SK-N-SH (cell line): Measurements from ENCODE around the gene IRF2. TPM values are rescaled to one million over a fixed set of nuclear protein-coding genes. Genes with fewer than 3 reads are reported as not detected.

ENCODE experiments used
- CTCF ChIA-PET: fragments of 300-600, 350-600 bp; formaldehyde crosslinking; extraction: SDS; loops from one replicate; lab custom pipeline; 2021; lab: Yijun Ruan, JAX
- POLR2A ChIA-PET: fragments of 350-600 bp; sonication (Branson Sonifier 250); formaldehyde crosslinking; extraction: SDS; loops from one replicate; lab custom pipeline; 2020; ENCODE audit warnings: antibody characterized with exemption, inconsistent platforms; lab: Yijun Ruan, JAX
- DNase-seq: peaks from one replicate; pipeline ENCODE4 v3.0.0; 2012
- H2AFZ ChIP-seq: fragments of 200-600 bp; sonication (generic); 2 replicates; pipeline ENCODE4 v1.8.1; 2016; ENCODE audit warnings: antibody characterized with exemption, mild to moderate bottlenecking, low read depth
- H3F3A ChIP-seq: fragments of 200-600 bp; sonication (generic); replicated peaks from 2 replicates; pipeline ENCODE3; 2016; ENCODE audit warnings: antibody characterized with exemption, mild to moderate bottlenecking; ENCODE audit not compliant: insufficient read depth
- H3K27ac ChIP-seq, 2 experiments: fragments of 200-500 bp in 1 of 2; fragments of 200-600 bp in 1 of 2; sonication (Bioruptor generic) in 1 of 2; sonication (generic), shearing (Covaris generic) in 1 of 2; 2 replicates each; pipeline versions ENCODE4 v1.5.1 to v1.6.1; 2014 to 2016; ENCODE audit warnings: low read depth in 2 of 2, inconsistent platforms in 1 of 2, low read length in 1 of 2, mild to moderate bottlenecking in 1 of 2, mixed read lengths in 1 of 2
- H3K27me3 ChIP-seq: fragments of 200-600 bp; sonication (generic), shearing (Covaris generic); 2 replicates; pipeline ENCODE4 v1.6.1; 2016; ENCODE audit warnings: mixed run types; ENCODE audit not compliant: insufficient read depth
- H3K36me3 ChIP-seq, 2 experiments: fragments of 200-500 bp in 1 of 2; fragments of 200-600 bp in 1 of 2; sonication (Bioruptor generic) in 1 of 2; sonication (generic) in 1 of 2; replicated peaks in 1 of 2; 2 replicates each; pipeline versions ENCODE3 to v1.5.1; 2014 to 2016; ENCODE audit warnings: low read length in 1 of 2, mild to moderate bottlenecking in 1 of 2; ENCODE audit not compliant: insufficient read depth in 2 of 2, control insufficient read depth in 1 of 2
- H3K4me1 ChIP-seq, 2 experiments: fragments of 200-500 bp in 1 of 2; fragments of 200-600 bp in 1 of 2; sonication (Bioruptor generic) in 1 of 2; sonication (generic), shearing (Covaris generic) in 1 of 2; 2 replicates each; pipeline versions ENCODE4 v1.5.1 to v1.6.1; 2014 to 2016; ENCODE audit warnings: low read depth in 1 of 2, low read length in 1 of 2, mixed run types in 1 of 2; ENCODE audit not compliant: insufficient read depth in 2 of 2, control insufficient read depth in 1 of 2
- H3K4me2 ChIP-seq: fragments of 200-600 bp; sonication (generic), shearing (Covaris generic); 2 replicates; pipeline ENCODE4 v1.6.1; 2017; ENCODE audit warnings: mixed run types
- H3K4me3 ChIP-seq, 2 experiments: fragments of 200-500 bp in 1 of 2; fragments of 200-600 bp in 1 of 2; sonication (Bioruptor generic) in 1 of 2; sonication (generic), shearing (Covaris generic) in 1 of 2; 2 replicates each; pipeline versions ENCODE4 v1.5.1 to v1.8.1; 2014 to 2016; ENCODE audit warnings: low read depth in 2 of 2, inconsistent platforms in 1 of 2, low read length in 1 of 2, mild to moderate bottlenecking in 1 of 2, mixed read lengths in 1 of 2, moderate library complexity in 1 of 2
- H3K79me2 ChIP-seq: fragments of 200-600 bp; sonication (generic); 2 replicates; pipeline ENCODE4 v1.8.1; 2017; ENCODE audit warnings: mild to moderate bottlenecking; ENCODE audit not compliant: insufficient read depth
- H3K9ac ChIP-seq: fragments of 200-600 bp; sonication (generic); 2 replicates; pipeline ENCODE4 v1.6.1; 2017; ENCODE audit warnings: mixed run types
- H3K9me2 ChIP-seq: fragments of 200-600 bp; sonication (generic); 2 replicates; pipeline ENCODE4 v1.6.1; 2017; ENCODE audit warnings: mixed run types
- H3K9me3 ChIP-seq: fragments of 200-600 bp; sonication (generic); 2 replicates; pipeline ENCODE4 v1.6.1; 2017; ENCODE audit warnings: mixed run types, mild to moderate bottlenecking, moderate library complexity
- H4K20me1 ChIP-seq: fragments of 200-600 bp; sonication (generic); 2 replicates; pipeline ENCODE4 v1.6.1; 2017; ENCODE audit warnings: mild to moderate bottlenecking, mixed run types; ENCODE audit not compliant: insufficient read depth
- CHD2 ChIP-seq: fragments of 150-350 bp; IDR thresholded peaks from 2 replicates; pipeline ENCODE4 v1.6.1; 2018; ENCODE audit warnings: low read length; ENCODE audit not compliant: partially characterized antibody
- ELF1 ChIP-seq: IDR thresholded peaks from 2 replicates; pipeline ENCODE4 v1.4.0; 2012
- EZH2phosphoT487 ChIP-seq: fragments of 200-600 bp; sonication (generic); IDR thresholded peaks from 2 replicates; pipeline ENCODE4 v1.6.1; 2017; ENCODE audit warnings: low read depth, mixed run types, mild to moderate bottlenecking, antibody characterized with exemption, moderate library complexity, borderline replicate concordance
- FOSL2 ChIP-seq: IDR thresholded peaks from 2 replicates; pipeline ENCODE4 v1.4.0; 2012; ENCODE audit warnings: low read depth, mild to moderate bottlenecking, moderate library complexity, borderline replicate concordance
- FOXM1 ChIP-seq: IDR thresholded peaks from 2 replicates; pipeline ENCODE4 v1.4.0; 2012; ENCODE audit warnings: low read depth, mild to moderate bottlenecking
- JUND ChIP-seq: IDR thresholded peaks from 2 replicates; pipeline ENCODE4 v1.4.0; 2012
- NFIC ChIP-seq: IDR thresholded peaks from 2 replicates; pipeline ENCODE4 v1.4.0; 2012; ENCODE audit warnings: borderline replicate concordance
- POLR2AphosphoS5 ChIP-seq: IDR thresholded peaks from 2 replicates; pipeline ENCODE4 v1.6.1; 2012; ENCODE audit warnings: low read depth, low read length
- RFX5 ChIP-seq: IDR thresholded peaks from 2 replicates; pipeline ENCODE4 v1.6.1; 2012; ENCODE audit warnings: mild to moderate bottlenecking, improper control_type of control experiment, low read length
- TAF1 ChIP-seq: IDR thresholded peaks from 2 replicates; pipeline ENCODE4 v1.6.1; 2012; ENCODE audit warnings: low read depth, mild to moderate bottlenecking, low read length, moderate library complexity, borderline replicate concordance
- YY1 ChIP-seq: IDR thresholded peaks from 2 replicates; pipeline ENCODE4 v1.4.0; 2012; ENCODE audit warnings: low read depth, mild to moderate bottlenecking
- WGBS: methylation state at CpG from one replicate; pipeline ENCODE4 v1.1.6; 2017; ENCODE audit warnings: low lambda C conversion rate; 5-methylcytosine and 5-hydroxymethylcytosine counted together
- polyA plus RNA-seq, 3 experiments: library from polyadenylated mRNA; depleted of rRNA; stranded (reverse); fragments of >200 nt; gene quantifications; 2 replicates each; pipeline ENCODE4 v1.2.3, GENCODE V29; 2012
- TF ChIP-seq, protein P1 (sequence below): fragments of 200-600 bp; sonication (generic); IDR thresholded peaks from 2 replicates; pipeline ENCODE4 v1.6.1; 2017; ENCODE audit warnings: antibody characterized with exemption, mild to moderate bottlenecking, moderate library complexity
- TF ChIP-seq, protein P2 (sequence below): fragments of 150-350 bp; IDR thresholded peaks from 2 replicates; pipeline ENCODE4 v1.6.1; 2017; ENCODE audit warnings: antibody characterized with exemption, low read length, low read depth, borderline replicate concordance
- TF ChIP-seq, protein P3 (sequence below): IDR thresholded peaks from 2 replicates; pipeline ENCODE4 v1.6.1; 2012; ENCODE audit warnings: mild to moderate bottlenecking, low read depth, low read length, moderate library complexity
- TF ChIP-seq, protein P4 (sequence below): fragments of 150-350 bp; IDR thresholded peaks from 2 replicates; pipeline ENCODE4 v1.6.1; 2016; ENCODE audit warnings: mild to moderate bottlenecking, low read depth, low read length
- TF ChIP-seq, protein P5 (sequence below): IDR thresholded peaks from 2 replicates; pipeline ENCODE4 v1.4.0; 2012; ENCODE audit warnings: low read depth, borderline replicate concordance

The IRF2 gene
- polyA plus RNA-seq, 1 of the 3 experiments (the other 2 are of a cell fraction): 23.3 TPM

DNA sequence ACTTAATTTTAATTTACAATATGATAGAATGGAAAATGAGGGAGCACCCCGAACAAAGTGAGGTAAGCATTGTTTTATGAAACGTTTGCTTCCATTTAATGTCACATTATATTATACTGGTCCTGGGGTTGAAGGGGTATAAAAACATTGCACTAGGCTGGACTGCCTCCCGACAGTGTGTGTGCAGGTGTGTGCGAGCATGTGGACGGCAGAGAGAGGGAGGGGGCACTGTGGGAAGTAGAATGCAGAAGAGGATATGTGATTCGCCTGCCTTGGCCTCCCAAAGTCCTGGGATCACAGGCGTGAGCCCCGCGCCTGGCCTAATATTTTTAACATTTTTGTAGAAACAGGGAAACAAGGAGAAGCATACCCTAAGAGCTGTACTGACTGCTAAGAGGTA is 36.0 kb downstream of the IRF2 start:
- Histone ChIP-seq H3K4me2 (no peak overlapping the region), H3K9me3 (no peaks in the 10 kb centered on the region), H3K9ac (no peak overlapping the region), H3K79me2 (peaks cover 69% of the 10 kb centered on the region), H4K20me1 (peaks cover 38% of the 10 kb centered on the region; the same call in 1 of the 2 replicates), H3K9me2 (no peaks in the 10 kb centered on the region), H3K4me3 (no peak overlapping the region), H3F3A (peaks cover 5% of the 10 kb centered on the region), H3K27me3 (no peaks in the 10 kb centered on the region), H2AFZ (no peak overlapping the region), H3K36me3 (no peaks in the 10 kb centered on the region), H3K4me1 (peaks cover 0 to 27% of the 10 kb centered on the region in 2 experiments; a peak in 2 of 4 replicates), H3K27ac (no peak overlapping the region)
- DNase-seq: no peak
- no peak for TF ChIP-seq CHD2
- TF ChIP-seq, protein P1, sequence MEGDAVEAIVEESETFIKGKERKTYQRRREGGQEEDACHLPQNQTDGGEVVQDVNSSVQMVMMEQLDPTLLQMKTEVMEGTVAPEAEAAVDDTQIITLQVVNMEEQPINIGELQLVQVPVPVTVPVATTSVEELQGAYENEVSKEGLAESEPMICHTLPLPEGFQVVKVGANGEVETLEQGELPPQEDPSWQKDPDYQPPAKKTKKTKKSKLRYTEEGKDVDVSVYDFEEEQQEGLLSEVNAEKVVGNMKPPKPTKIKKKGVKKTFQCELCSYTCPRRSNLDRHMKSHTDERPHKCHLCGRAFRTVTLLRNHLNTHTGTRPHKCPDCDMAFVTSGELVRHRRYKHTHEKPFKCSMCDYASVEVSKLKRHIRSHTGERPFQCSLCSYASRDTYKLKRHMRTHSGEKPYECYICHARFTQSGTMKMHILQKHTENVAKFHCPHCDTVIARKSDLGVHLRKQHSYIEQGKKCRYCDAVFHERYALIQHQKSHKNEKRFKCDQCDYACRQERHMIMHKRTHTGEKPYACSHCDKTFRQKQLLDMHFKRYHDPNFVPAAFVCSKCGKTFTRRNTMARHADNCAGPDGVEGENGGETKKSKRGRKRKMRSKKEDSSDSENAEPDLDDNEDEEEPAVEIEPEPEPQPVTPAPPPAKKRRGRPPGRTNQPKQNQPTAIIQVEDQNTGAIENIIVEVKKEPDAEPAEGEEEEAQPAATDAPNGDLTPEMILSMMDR: no peak
- TF ChIP-seq, protein P2, sequence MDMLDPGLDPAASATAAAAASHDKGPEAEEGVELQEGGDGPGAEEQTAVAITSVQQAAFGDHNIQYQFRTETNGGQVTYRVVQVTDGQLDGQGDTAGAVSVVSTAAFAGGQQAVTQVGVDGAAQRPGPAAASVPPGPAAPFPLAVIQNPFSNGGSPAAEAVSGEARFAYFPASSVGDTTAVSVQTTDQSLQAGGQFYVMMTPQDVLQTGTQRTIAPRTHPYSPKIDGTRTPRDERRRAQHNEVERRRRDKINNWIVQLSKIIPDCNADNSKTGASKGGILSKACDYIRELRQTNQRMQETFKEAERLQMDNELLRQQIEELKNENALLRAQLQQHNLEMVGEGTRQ: no peak
- no peak for TF ChIP-seq RFX5
- TF ChIP-seq FOXM1: no peak
- TF ChIP-seq EZH2phosphoT487: no peak
- TF ChIP-seq TAF1: no peak
- no peak for TF ChIP-seq YY1
- TF ChIP-seq, protein P3, sequence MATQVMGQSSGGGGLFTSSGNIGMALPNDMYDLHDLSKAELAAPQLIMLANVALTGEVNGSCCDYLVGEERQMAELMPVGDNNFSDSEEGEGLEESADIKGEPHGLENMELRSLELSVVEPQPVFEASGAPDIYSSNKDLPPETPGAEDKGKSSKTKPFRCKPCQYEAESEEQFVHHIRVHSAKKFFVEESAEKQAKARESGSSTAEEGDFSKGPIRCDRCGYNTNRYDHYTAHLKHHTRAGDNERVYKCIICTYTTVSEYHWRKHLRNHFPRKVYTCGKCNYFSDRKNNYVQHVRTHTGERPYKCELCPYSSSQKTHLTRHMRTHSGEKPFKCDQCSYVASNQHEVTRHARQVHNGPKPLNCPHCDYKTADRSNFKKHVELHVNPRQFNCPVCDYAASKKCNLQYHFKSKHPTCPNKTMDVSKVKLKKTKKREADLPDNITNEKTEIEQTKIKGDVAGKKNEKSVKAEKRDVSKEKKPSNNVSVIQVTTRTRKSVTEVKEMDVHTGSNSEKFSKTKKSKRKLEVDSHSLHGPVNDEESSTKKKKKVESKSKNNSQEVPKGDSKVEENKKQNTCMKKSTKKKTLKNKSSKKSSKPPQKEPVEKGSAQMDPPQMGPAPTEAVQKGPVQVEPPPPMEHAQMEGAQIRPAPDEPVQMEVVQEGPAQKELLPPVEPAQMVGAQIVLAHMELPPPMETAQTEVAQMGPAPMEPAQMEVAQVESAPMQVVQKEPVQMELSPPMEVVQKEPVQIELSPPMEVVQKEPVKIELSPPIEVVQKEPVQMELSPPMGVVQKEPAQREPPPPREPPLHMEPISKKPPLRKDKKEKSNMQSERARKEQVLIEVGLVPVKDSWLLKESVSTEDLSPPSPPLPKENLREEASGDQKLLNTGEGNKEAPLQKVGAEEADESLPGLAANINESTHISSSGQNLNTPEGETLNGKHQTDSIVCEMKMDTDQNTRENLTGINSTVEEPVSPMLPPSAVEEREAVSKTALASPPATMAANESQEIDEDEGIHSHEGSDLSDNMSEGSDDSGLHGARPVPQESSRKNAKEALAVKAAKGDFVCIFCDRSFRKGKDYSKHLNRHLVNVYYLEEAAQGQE: no peak
- no peak for TF ChIP-seq NFIC
- TF ChIP-seq JUND: no peak
- TF ChIP-seq FOSL2: no peak
- TF ChIP-seq, protein P4, sequence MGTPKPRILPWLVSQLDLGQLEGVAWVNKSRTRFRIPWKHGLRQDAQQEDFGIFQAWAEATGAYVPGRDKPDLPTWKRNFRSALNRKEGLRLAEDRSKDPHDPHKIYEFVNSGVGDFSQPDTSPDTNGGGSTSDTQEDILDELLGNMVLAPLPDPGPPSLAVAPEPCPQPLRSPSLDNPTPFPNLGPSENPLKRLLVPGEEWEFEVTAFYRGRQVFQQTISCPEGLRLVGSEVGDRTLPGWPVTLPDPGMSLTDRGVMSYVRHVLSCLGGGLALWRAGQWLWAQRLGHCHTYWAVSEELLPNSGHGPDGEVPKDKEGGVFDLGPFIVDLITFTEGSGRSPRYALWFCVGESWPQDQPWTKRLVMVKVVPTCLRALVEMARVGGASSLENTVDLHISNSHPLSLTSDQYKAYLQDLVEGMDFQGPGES: no peak
- TF ChIP-seq, protein P5, sequence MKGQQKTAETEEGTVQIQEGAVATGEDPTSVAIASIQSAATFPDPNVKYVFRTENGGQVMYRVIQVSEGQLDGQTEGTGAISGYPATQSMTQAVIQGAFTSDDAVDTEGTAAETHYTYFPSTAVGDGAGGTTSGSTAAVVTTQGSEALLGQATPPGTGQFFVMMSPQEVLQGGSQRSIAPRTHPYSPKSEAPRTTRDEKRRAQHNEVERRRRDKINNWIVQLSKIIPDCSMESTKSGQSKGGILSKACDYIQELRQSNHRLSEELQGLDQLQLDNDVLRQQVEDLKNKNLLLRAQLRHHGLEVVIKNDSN: no peak
- TF ChIP-seq POLR2AphosphoS5: no peak
- no peak for TF ChIP-seq ELF1
- POLR2A ChIA-PET: no interaction called here
- WGBS: 92% methylated on average over 9 of the region's 9 CpGs
- CTCF ChIA-PET: interaction anchor here (1.5 to 1.6 kb wide), 2 partner anchors 11 to 23 kb away, joined by 3 read pairs; no protein-coding TSS in a partner anchor
